Measurements from ENCODE around the gene SAC3D1.
"Not testable (repeated sequence)": the region's sequence is repeated elsewhere in the genome, so short reads cannot be mapped to it uniquely, and the experiment has no call there.

The SAC3D1 gene

GRCh38 chr11:65040847-65041622, at the start of gene SAC3D1:
TSS of gene SAC3D1 (plus strand) at chr11:65041210. CDS start at chr11:65041293, 83 bp downstream.
- DNase-seq = peak; percentile 89

- no peak for DNase-seq
Measured at GRCh38 chr11:64994318-64994717, 46.7 kb upstream of the SAC3D1 start.

- no peak for DNase-seq
Measured at GRCh38 chr11:64996327-64996709, 44.7 kb upstream of the SAC3D1 start.

- DNase-seq = no peak
Measured at GRCh38 chr11:64996710-64997380, 44.2 kb upstream of the SAC3D1 start, which contains the start of gene BATF2. TSS of gene BATF2 (minus strand) at chr11:64996971. CDS start at chr11:64996914, 57 bp downstream.

GRCh38 chr11:64998141-64998540, 42.9 kb upstream of the SAC3D1 start:
- no peak for DNase-seq

- no peak for DNase-seq
Measured at GRCh38 chr11:64998690-64999431, 42.1 kb upstream of the SAC3D1 start.

- DNase-seq = no peak
Measured at GRCh38 chr11:64999478-64999877, 41.5 kb upstream of the SAC3D1 start.

- DNase-seq = no peak
Measured at GRCh38 chr11:65002706-65003105, 38.3 kb upstream of the SAC3D1 start.

- DNase-seq = no peak
Measured at GRCh38 chr11:65003282-65003681, 37.7 kb upstream of the SAC3D1 start.

- not testable (repeated sequence) for DNase-seq
Measured at GRCh38 chr11:65003968-65004367, 37.0 kb upstream of the SAC3D1 start.

- DNase-seq = no peak
Measured at GRCh38 chr11:65008016-65008415, 33.0 kb upstream of the SAC3D1 start.

- no peak for DNase-seq
Measured at GRCh38 chr11:65008873-65009272, 32.1 kb upstream of the SAC3D1 start.

GRCh38 chr11:65013130-65013887, 27.7 kb upstream of the SAC3D1 start:
- peak; percentile 88 for DNase-seq

GRCh38 chr11:65013888-65014725, 26.9 kb upstream of the SAC3D1 start, which contains the start of gene ARL2:
TSS of gene ARL2 (plus strand) at chr11:65014160. CDS start at chr11:65014208, 48 bp downstream.
- peak; percentile 87 for DNase-seq

GRCh38 chr11:65014726-65015227, 26.2 kb upstream of the SAC3D1 start:
- peak; percentile 2 for DNase-seq

- no peak for DNase-seq
Measured at GRCh38 chr11:65016705-65017104, 24.3 kb upstream of the SAC3D1 start.

GRCh38 chr11:65017937-65018336, 23.1 kb upstream of the SAC3D1 start:
- no peak for DNase-seq

- no peak for DNase-seq
Measured at GRCh38 chr11:65019824-65020223, 21.2 kb upstream of the SAC3D1 start.

- no peak for DNase-seq
Measured at GRCh38 chr11:65021003-65021402, 20.0 kb upstream of the SAC3D1 start.

GRCh38 chr11:65021509-65021908, 19.5 kb upstream of the SAC3D1 start:
- no peak for DNase-seq

- not testable (repeated sequence) for DNase-seq
Measured at GRCh38 chr11:65023502-65023901, 17.5 kb upstream of the SAC3D1 start.

All from CD4-positive, alpha-beta T cell treated with Interleukin-4 for 4 hours (primary cell).